B cell (primary cell): ENCODE measurements around the gene RGS6.

Experiments used
- EZH2 ChIP-seq: IDR thresholded peaks from 2 replicates; pipeline ENCODE4 v1.6.1; 2012; ENCODE audit warnings: borderline replicate concordance, low read depth, mild to moderate bottlenecking, moderate library complexity, low read length; ENCODE audit not compliant: insufficient read depth, poor library complexity, severe bottlenecking
- TF ChIP-seq, protein P1 (sequence below): fragments of 200-600 bp; IDR thresholded peaks from one replicate; pipeline ENCODE4 v1.8.0; 2022; ENCODE audit warnings: antibody characterized with exemption, mild to moderate bottlenecking

DNA sequence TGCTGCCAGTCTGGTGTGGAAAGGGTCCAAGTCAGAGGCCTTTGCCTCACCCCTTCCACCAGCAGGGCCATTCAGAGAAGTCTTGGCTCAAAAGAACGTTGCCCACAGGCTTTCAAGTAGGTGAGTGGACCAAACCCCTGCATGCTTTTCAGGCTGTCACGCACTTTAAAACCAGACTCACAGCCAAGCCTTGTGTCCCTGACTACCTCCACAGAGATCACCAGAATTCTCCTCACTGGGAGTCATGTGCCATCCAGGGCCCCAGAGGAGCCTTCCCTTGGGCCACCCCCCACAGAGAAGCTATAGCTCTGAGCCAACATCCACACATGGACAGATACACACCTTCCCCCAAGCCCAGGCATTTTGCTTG is 678.6 kb downstream of the RGS6 start:
- TF ChIP-seq, protein P1, sequence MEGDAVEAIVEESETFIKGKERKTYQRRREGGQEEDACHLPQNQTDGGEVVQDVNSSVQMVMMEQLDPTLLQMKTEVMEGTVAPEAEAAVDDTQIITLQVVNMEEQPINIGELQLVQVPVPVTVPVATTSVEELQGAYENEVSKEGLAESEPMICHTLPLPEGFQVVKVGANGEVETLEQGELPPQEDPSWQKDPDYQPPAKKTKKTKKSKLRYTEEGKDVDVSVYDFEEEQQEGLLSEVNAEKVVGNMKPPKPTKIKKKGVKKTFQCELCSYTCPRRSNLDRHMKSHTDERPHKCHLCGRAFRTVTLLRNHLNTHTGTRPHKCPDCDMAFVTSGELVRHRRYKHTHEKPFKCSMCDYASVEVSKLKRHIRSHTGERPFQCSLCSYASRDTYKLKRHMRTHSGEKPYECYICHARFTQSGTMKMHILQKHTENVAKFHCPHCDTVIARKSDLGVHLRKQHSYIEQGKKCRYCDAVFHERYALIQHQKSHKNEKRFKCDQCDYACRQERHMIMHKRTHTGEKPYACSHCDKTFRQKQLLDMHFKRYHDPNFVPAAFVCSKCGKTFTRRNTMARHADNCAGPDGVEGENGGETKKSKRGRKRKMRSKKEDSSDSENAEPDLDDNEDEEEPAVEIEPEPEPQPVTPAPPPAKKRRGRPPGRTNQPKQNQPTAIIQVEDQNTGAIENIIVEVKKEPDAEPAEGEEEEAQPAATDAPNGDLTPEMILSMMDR = no peak
- no peak for TF ChIP-seq EZH2
